Hematopoietic multipotent progenitor cell treated with erythropoietin and hydrocortisone succinate and interleukin-3 and kit ligand, for 15 days (in vitro differentiated cells): ENCODE data around the gene AUTS2.
A peak's percentile ranks its signal among the peaks of the same experiment; 100 is the strongest.

Experiments used
- DNase-seq: peaks from one replicate; pipeline ENCODE4 v3.0.0-alpha.2; 2015; ENCODE audit warnings: low spot score

The AUTS2 gene

DNA sequence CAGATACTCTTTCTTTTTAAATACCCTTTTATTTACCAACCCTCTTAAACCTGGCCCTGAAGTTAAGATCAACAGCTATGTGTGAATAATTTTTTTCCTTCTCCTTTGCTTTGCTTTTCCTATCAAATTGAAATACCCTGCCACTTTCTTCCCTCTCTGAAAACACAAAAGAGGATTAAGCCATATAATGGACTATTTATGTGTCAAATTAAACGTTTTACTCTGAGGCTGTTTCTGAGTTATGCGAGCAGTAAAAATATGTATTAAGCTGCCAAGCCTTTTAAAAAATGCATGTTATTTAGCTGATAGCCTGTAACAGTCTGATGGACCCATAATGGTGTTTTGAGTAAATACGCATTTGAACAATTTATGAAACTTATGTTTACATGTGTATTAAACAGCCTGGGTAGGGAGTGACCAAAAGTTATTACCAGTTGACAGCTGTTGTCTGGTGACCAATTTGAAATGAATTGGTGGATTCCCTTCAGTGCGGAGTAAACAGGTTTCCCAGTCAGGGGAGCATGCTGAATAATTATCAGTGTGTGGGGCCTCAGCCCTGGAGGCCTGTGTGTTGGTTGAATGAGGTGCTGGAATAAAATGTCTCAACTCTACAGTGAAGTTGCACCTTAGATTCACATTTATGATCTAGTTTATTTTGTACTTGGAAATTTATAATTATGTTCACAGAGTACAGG, 89.6 kb downstream of the AUTS2 start:
- DNase-seq = no peak

GRCh38 chr7:69690329-69690728, 92.1 kb downstream of the AUTS2 start:
- DNase-seq = no peak

DNA sequence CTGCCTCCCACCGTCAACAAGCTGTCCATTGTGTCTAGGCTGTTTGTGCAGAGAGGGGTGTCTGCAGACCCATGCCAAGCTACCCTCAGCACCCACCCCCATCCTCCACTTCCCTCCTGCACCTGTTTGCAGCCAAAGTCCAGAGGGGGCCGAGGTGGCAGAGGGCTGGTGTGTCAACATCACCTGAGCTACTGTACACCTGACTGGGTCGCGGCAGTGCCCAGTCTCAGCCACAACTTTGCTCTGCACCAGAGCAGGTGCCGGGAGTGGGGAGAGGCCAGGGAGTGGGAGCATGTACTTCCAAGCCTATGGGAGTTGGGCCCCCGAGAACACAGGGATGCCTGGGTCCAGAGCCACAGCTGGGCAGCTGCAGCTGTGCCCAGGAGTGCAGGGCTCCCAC, 93.1 kb downstream of the AUTS2 start:
- no peak for DNase-seq

DNA sequence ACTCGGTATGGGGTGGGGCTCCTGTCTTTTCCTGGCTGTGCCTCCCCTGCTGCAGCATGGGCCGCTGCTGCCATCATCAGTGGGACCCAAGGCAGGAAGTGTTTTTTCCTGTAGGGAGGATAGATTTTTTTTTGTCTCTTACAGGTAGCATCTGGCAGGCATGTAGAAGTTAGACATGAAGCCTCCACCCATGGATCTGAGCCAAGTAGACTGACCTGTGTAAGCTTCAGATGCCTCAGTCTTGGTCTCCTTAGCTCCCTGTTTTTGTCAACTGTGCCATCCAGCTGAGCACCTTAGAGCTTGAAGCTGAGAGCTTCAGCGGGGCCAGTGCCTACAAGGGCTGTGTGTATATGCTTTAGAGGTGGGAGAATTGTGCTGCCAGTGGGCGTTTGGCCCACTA, 93.5 kb downstream of the AUTS2 start:
- DNase-seq = no peak

GRCh38 chr7:69692611-69693010, 94.3 kb downstream of the AUTS2 start:
- DNase-seq = no peak

DNA sequence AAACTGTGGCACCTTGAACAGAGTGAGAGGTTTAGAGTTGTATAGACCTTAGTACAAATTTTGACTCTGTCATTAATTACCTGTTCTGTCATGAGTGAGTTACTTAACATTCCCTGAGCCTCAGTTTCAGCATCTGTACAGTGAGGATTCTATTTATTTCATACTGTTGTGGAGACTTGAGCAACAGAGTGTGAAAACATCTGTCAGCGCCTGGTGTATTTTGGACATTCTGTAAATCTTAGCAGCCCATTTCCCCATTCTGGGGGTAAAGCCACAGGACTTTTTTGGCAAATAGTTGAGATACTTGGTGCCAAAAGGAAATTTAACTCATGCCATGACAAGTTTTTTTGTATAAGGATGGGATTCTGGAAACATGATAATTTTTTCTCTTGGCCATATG, 94.8 kb downstream of the AUTS2 start:
- no peak for DNase-seq

GRCh38 chr7:69696054-69696591, 97.8 kb downstream of the AUTS2 start:
- DNase-seq = no peak

DNA sequence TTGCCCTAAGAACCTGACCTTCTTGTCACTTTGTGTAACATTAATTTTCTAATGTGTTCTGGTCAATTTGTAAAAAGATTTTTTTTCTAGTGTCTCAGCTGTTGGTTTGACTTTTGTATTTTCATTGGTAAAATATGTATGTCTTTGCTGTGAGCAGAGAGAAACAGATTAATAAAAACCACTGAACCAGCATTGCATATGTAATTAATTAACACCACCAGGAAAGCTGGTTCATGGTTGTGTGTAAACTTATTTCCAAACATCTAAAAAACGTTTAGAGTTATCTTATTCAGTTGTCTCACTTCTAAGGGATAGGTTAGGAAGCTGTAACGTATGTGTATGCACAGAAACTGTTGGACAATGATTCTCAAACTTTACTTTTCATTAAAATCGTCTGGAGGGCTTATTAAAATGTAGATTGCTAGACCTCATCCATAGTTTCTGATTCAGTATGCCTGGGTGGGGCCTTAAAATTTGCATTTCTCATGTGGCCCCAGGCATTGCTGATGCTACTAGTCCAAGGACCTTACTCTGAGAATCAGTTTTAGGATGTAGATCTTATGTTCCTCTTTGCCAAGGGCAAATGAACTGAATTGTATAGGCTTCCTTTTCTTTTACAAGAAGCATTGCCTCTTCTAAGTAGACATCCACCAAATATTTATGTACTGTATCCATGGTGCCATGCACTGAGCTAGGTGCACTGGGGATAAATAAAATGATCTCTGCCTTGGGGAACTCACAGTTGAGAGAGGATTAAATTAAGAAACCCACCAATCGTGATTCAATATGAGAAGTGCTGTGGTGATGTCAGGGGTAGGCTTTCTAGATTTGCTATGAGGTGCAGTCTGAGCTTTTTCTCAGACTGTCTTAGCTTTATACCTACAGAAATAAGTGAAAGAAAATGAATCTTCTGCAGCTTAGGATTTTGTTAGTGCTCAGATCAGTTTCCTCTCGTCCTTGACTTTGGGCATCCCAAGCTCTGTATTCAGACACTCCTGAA, 98.7 kb downstream of the AUTS2 start:
- no peak for DNase-seq

- no peak for DNase-seq
Measured at GRCh38 chr7:69698109-69698825, 100.0 kb downstream of the AUTS2 start.

DNA sequence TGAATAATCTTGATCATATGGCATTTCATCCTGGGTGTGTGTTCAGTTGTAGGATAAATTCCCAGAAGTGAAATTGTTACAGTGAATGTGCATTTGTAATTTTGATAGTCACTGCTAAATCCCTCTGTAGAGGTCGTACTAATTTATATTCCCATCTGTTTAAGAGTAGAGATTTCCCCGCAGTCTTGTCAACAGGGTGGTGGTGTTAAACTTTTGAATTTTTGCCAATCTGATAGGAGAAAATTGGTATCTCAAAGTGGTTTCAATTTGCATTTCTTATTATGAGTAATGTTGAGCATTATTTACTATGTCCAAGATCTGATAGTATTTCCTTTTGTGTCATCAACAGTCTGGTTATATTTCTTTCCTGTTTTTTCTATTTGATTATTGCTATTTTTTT, 101.7 kb downstream of the AUTS2 start:
- no peak for DNase-seq

DNA sequence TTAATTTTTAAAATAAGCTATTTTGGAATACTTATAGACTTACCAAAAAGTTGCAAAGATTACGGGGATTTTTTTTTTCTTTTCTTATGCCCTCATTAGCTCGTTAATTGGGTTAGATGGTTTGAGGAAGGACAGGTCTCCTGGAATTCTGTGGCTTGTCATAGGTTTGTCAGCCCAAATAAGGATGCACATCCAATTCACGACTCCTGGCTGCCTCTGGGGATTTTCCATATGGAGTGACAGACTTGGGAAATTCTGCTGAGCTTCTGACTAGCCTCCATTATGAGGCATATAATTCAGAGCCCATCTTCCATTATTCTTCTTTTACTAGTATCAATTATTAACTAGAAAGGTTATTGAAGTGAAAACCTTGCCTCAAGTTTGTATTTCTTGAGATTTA, 102.1 kb downstream of the AUTS2 start:
- no peak for DNase-seq

GRCh38 chr7:69701288-69701687, 103.0 kb downstream of the AUTS2 start:
- DNase-seq = no peak

DNA sequence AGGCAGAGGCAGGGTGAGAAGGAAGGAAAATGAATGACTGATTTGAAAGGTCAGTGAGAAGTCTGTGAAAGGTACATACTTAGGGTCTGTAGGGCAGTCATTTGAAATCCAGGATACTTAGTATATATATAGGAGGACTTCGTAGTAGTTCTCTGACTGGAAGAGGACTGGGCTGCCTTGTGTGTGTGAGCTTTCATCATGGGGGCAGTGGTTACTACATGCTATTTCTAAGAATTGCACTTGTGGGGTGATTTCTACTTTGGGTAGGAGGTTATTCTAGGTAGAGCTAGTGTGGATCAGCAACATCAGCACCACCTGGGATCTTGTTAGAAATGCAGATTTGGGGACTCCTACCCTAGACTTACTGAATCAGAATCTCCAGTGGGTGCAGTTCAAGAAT, 104.1 kb downstream of the AUTS2 start:
- no peak for DNase-seq

GRCh38 chr7:69703099-69703498, 104.8 kb downstream of the AUTS2 start:
- no peak for DNase-seq

GRCh38 chr7:69706070-69706469, 107.8 kb downstream of the AUTS2 start:
- DNase-seq = no peak

DNA sequence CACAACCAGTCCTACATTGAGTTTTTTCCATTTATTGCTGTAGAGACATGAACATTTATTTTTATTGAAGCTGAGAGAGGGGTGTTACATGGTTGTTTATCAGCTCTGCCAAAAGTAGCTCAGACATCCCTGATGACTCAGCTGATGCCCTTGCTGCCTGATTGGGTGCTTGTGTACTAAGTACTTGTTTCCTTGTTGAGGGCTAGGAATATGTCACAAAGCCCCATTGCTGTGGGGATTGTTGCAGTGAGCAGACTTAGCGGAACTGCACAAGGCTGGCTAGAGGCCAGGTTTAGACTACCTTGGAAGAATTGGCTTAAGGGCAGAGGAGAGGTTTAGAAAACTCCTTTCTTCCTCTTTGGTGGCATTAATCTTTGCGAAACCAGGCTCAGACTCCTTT, 110.6 kb downstream of the AUTS2 start:
- peak; percentile 27 for DNase-seq

DNA sequence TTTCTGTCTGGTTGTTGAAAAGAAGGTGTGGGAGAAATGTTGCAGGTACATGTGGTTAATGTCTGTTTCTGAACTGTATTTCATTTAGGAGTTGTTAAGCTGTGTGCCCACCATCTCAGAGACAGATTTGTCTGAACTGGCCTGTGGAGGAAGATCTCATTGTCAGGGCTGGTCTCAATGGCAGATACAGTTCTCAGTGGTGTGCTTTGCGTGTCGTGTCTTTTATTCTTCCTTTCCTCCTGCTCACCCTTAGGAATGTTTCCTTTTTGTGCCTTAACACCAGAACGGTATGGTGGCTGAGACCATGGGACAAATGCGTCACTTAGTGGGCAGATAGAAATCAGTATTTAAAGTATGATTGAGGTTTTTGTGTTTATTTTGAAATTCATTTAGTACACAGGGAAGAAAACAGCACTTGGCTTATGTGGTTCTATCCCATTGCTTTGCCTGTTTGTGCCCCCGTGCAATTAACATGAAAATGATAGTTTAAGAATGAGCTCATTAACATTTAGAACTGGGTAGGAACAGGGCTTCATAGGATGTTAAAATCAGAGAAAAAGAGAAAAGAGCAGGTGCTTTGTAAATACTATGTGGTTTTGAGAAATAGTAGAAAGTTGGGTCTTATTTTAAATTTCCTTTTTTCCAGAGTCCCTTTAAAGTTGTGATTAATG, 112.6 kb downstream of the AUTS2 start:
- no peak for DNase-seq

DNA sequence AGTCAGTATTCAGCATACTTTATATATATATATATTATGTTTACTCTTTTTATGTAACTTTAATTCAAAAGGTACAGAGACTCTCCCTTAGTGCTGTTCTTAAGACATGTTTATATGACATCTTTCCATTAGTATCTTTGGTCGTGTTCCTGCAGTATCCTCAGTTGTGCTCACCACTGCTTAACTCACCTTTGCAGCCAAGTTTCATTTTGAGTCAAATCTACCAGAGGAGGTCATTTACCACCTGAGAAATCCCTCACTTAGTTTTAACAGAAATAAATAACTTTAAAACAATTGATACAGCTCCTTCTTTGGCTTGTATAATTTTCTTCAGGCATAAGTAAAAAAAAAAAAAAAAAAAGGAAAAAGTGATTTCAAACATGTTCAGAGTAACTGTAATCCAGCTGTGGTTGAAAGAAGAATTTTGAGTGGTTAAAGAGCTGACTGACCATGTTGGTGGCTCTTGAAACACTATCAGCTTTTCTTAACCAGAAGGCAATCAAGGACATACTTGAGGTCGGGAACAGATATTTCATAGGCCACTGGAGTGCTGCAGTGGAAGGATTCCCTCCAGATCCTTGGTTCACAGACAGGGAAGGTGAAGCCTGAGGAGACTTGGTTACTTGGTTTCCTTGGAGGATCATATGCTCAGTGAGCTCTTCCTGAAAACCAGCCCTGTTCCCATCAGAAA, 116.8 kb downstream of the AUTS2 start:
- DNase-seq = no peak

DNA sequence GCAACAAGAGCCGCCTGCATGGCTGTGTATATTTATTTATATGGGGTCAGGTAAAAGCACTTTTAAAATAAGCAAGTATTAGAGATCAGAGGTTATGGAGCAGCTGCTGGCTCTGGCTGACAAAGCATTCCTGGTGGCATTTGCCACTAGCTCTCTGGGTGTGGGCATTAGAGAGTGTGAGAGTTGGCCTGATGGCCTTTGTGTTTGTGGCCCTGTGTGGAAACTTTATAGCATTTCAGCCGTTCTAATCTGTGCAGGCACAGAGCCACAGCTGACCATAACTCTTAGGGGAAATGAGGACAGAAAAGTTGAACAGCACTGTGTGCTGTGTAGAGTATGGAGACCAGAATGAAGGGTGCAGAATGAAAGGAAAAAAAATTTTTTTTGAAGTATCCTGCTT, 118.9 kb downstream of the AUTS2 start:
- no peak for DNase-seq

DNA sequence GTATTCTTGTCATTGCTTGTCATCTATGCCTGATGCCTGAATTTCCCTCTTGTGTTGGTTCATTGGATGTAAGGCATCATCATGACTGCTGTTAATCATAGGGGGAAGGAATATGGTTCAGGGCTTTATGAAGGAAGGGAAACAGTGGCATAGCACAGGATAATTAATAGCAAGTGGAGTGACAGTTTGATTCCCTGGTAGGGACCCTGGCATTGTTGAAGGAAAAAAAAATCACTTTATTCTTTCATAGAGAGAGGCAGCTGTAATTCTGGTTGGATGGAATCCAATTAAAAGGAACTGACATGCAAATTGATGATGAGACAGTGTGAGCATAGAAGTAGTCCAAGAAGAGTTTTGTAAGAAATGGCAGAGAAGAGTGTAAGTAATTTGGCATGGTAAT, 121.4 kb downstream of the AUTS2 start:
- no peak for DNase-seq

GRCh38 chr7:69722843-69723242, 124.6 kb downstream of the AUTS2 start:
- DNase-seq = no peak
